ENCODE data around the gene HECTD4.

HECTD4 gene

GRCh38 chr12:112190231-112191025, 191.8 kb downstream of the HECTD4 start:
- no peak for TF ChIP-seq EZH2phosphoT487 (IDR thresholded peaks at IDR 0.05; ENCODE audit: borderline replicate concordance)
- TF ChIP-seq CTCF (conservative IDR thresholded peaks at IDR 0.05; ENCODE audit: low read length), result no peak
- Histone ChIP-seq H3K4me1 (ENCODE audit: insufficient read depth, low read length, poor library complexity, severe bottlenecking) (no peaks in the 10 kb centered on the region), H4K20me1 (ENCODE audit: insufficient read depth, low read length, poor library complexity, severe bottlenecking) (no peaks in the 10 kb centered on the region), H3K4me2 (ENCODE audit: low read depth, low read length, poor library complexity, severe bottlenecking) (no peak overlapping the region), H3K4me3 (ENCODE audit: low read length, poor library complexity, severe bottlenecking) (no peak overlapping the region), H3K9me3 (ENCODE audit: insufficient read depth, low read depth, low read length) (no peaks in the 10 kb centered on the region), H3K9ac (ENCODE audit: low read depth, low read length, poor library complexity, severe bottlenecking) (no peak overlapping the region), H2AFZ (ENCODE audit: low read length) (no peak overlapping the region), H3K36me3 (ENCODE audit: insufficient read depth, low read length) (peaks cover 54% of the 10 kb centered on the region; the same call in 1 of the 2 replicates), H3K9me2 (replicated peaks; ENCODE audit: low read depth, low read length) (no peaks in the 10 kb centered on the region), H3K79me2 (ENCODE audit: insufficient read depth, low read length) (no peaks in the 10 kb centered on the region), H3F3A (ENCODE audit: low read depth) (no peaks in the 10 kb centered on the region), H3K27me3 (ENCODE audit: insufficient read depth, low read length, poor library complexity, severe bottlenecking) (no peaks in the 10 kb centered on the region)

DNA sequence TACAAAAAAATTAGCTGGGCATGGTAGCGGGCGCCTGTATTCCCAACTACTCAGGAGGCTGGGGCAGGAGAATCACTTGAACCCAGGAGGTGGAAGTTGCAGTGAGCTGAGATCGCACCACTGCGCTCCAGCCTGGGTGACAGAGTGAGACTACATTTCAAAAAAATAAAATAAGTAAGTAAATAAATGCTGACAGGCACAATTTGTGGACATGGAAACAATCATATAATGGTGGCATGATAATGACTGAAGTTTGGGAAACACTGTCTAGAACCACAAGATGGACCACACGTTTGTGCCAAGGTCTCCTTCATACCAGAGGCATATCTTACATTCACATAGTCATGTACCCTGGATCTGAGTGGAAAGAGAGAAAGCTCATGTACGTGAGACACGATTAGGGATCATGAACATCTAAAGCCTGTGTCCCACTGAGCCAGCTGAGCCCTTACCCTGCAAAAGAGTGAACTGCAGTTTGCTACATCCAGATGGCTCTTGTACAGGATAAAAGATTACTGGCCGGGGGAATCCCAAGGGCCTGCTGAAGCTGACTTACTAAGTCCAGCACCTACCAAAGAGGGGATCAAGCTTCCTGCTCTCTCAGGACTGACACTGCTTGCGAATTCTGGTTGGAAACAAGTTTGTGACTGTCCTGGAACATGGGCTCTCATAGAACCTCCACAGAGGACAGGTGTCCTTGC, 194.0 kb downstream of the HECTD4 start:
- Histone ChIP-seq H3K9ac (ENCODE audit: low read depth, low read length, poor library complexity, severe bottlenecking) (no peak overlapping the region), H3K9me2 (replicated peaks; ENCODE audit: low read depth, low read length) (no peaks in the 10 kb centered on the region), H3K4me3 (ENCODE audit: low read length, poor library complexity, severe bottlenecking) (no peak overlapping the region), H4K20me1 (ENCODE audit: insufficient read depth, low read length, poor library complexity, severe bottlenecking) (no peaks in the 10 kb centered on the region), H3K27me3 (ENCODE audit: insufficient read depth, low read length, poor library complexity, severe bottlenecking) (no peaks in the 10 kb centered on the region), H3K4me2 (ENCODE audit: low read depth, low read length, poor library complexity, severe bottlenecking) (no peak overlapping the region), H2AFZ (ENCODE audit: low read length) (no peak overlapping the region), H3K79me2 (ENCODE audit: insufficient read depth, low read length) (no peaks in the 10 kb centered on the region), H3K4me1 (ENCODE audit: insufficient read depth, low read length, poor library complexity, severe bottlenecking) (no peaks in the 10 kb centered on the region), H3K36me3 (ENCODE audit: insufficient read depth, low read length) (peaks cover 56% of the 10 kb centered on the region; the same call in 1 of the 2 replicates), H3F3A (ENCODE audit: low read depth) (no peaks in the 10 kb centered on the region), H3K9me3 (ENCODE audit: insufficient read depth, low read depth, low read length) (no peaks in the 10 kb centered on the region)
- TF ChIP-seq EZH2phosphoT487 (IDR thresholded peaks at IDR 0.05; ENCODE audit: borderline replicate concordance) (no peak), CTCF (conservative IDR thresholded peaks at IDR 0.05; ENCODE audit: low read length) (no peak)

DNA sequence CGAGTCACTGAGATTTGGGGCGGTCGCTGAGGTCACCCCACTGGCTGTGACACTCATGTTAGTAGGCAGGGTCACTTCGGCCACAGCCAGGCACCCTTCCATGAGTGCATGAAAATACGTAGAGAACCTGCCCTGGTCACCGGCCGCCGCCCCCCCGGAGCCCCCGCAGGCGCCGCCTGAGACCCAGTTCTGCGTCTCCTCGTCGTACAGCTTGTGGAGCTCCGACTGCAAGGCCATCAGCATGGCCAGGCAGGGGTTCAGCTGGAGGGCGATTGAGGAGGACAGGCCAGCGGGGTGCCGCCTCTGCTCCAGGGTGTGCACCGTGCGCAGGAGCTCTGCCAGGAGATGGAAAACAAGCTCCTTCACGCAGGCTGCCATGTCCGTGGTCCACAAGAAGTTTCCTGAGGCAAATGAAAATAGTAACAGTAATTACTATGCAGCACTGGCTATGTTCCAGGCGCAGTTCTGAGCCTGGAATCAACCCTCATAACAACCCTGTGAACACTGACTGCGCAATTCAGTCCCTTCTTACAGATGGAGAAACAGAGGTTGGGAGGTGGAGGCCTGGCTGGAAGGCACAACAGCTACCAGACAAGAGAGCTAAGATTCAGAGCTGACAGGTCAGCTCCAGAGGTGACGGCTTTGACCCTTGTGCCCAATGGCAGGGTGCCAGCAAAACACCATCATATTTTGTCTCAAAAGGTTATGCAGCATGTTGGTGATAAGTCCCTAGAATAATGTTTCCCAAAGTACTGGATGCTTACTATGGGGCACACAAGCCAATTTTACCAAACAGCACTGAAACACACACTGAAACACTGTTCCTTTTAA, 196.9 kb downstream of the HECTD4 start:
- no peaks in the 10 kb centered on the region for H3F3A ChIP-seq (ENCODE audit: low read depth)
- H3K9ac ChIP-seq (ENCODE audit: low read depth, low read length, poor library complexity, severe bottlenecking), result no peak overlapping the region
- H2AFZ ChIP-seq (ENCODE audit: low read length), result no peak overlapping the region
- H3K36me3 ChIP-seq (ENCODE audit: insufficient read depth, low read length), result peaks cover 38% of the 10 kb centered on the region; the same call in 1 of the 2 replicates
- H3K27me3 ChIP-seq (ENCODE audit: insufficient read depth, low read length, poor library complexity, severe bottlenecking), result no peaks in the 10 kb centered on the region
- no peaks in the 10 kb centered on the region for H3K79me2 ChIP-seq (ENCODE audit: insufficient read depth, low read length)
- H3K9me2 ChIP-seq (replicated peaks; ENCODE audit: low read depth, low read length), result no peaks in the 10 kb centered on the region
- no peak overlapping the region for H3K4me2 ChIP-seq (ENCODE audit: low read depth, low read length, poor library complexity, severe bottlenecking)
- H3K4me1 ChIP-seq (ENCODE audit: insufficient read depth, low read length, poor library complexity, severe bottlenecking), result no peaks in the 10 kb centered on the region
- H3K9me3 ChIP-seq (ENCODE audit: insufficient read depth, low read depth, low read length), result no peaks in the 10 kb centered on the region
- H3K4me3 ChIP-seq (ENCODE audit: low read length, poor library complexity, severe bottlenecking), result no peak overlapping the region
- TF ChIP-seq EZH2phosphoT487 (IDR thresholded peaks at IDR 0.05; ENCODE audit: borderline replicate concordance) (no peak), CTCF (conservative IDR thresholded peaks at IDR 0.05; ENCODE audit: low read length) (no peak)
- no peaks in the 10 kb centered on the region for H4K20me1 ChIP-seq (ENCODE audit: insufficient read depth, low read length, poor library complexity, severe bottlenecking)

All from Loucy (cell line).